HepG2 (cell line): ENCODE data around the gene KMT2E. TPM values are rescaled to one million over a fixed set of nuclear protein-coding genes. Genes with fewer than 3 reads are reported as not detected.
A peak's percentile ranks its signal among the peaks of the same experiment; 100 is the strongest.

Source experiments
- ATAC-seq: fragments of 200-7000 bp; cut with Tn5 transposase; 3 replicates; pipeline ENCODE4 v1.9.1; 2020; ENCODE audit warnings: mild to moderate bottlenecking, moderate library complexity
- BruUV-seq: library from RNA; stranded (reverse); fragments of 400-500 nt; replicated peaks from 2 replicates; lab custom pipeline; 2021; lab: Mats Ljungman, UMichigan
- CTCF ChIA-PET: fragments of 300-600 bp; formaldehyde crosslinking; extraction: SDS; loops from one replicate; lab custom pipeline; 2021; ENCODE audit warnings: low total read pairs, inconsistent platforms, low intra/inter-chr PET ratio; lab: Yijun Ruan, JAX
- POLR2A ChIA-PET: fragments of 350-600 bp; sonication (Branson Sonifier 250); formaldehyde crosslinking; loops from one replicate; lab custom pipeline; 2020; ENCODE audit warnings: antibody characterized with exemption, inconsistent platforms; lab: Yijun Ruan, JAX
- DNase-seq: peaks from one replicate; pipeline ENCODE4 v3.0.0-alpha.2; 2015; ENCODE audit warnings: low spot score
- FAIRE-seq: peaks from 3 replicates; lab custom pipeline; 2011; peaks lifted over from hg19 to GRCh38; lab: Jason Lieb, UNC
- H2AFZ ChIP-seq: one replicate; pipeline ENCODE4 v1.6.1; 2011; ENCODE audit warnings: low read length, inconsistent platforms
- H3K27ac ChIP-seq: fragments of 300-600 bp; 3 replicates; pipeline ENCODE4 v1.8.0; 2011; ENCODE audit warnings: mixed run types, mild to moderate bottlenecking, mixed read lengths, low read length, inconsistent platforms; ENCODE audit not compliant: insufficient read depth; ENCODE audit errors: extremely low read length
- H3K27me3 ChIP-seq, 2 experiments: fragments of 200-600 bp in 1 of 2; 2 replicates in 1 of 2; 3 replicates in 1 of 2; pipeline versions ENCODE4 v1.6.0 to v1.8.0; 2011; ENCODE audit warnings: low read length in 2 of 2, mild to moderate bottlenecking in 2 of 2, moderate library complexity in 2 of 2, inconsistent platforms in 1 of 2; ENCODE audit not compliant: insufficient read depth in 2 of 2, control insufficient read depth in 1 of 2
- H3K36me3 ChIP-seq, 2 experiments: fragments of 200-600 bp in 1 of 2; replicated peaks in 1 of 2; 2 replicates in 1 of 2; 3 replicates in 1 of 2; pipeline versions ENCODE4 v1.5.1 to v1.8.0; 2011; ENCODE audit warnings: low read length in 2 of 2, inconsistent platforms in 1 of 2; ENCODE audit not compliant: insufficient read depth in 2 of 2, control insufficient read depth in 1 of 2
- H3K4me1 ChIP-seq: 2 replicates; pipeline ENCODE4 v1.5.1; 2012; ENCODE audit warnings: low read length, inconsistent platforms; ENCODE audit not compliant: insufficient read depth
- H3K4me2 ChIP-seq: 2 replicates; pipeline ENCODE4 v1.6.0; 2011; ENCODE audit warnings: low read depth, low read length, inconsistent platforms
- H3K4me3 ChIP-seq, 3 experiments: fragments of 200-600 bp in 1 of 3; sonication (generic), shearing (Covaris generic) in 1 of 3; replicated peaks in 1 of 3; 2 replicates each; pipeline ENCODE4 v1.5.1; 2011 to 2016; ENCODE audit warnings: low read length in 3 of 3, inconsistent platforms in 2 of 3, low read depth in 2 of 3, mild to moderate bottlenecking in 2 of 3, control low read depth in 1 of 3, mixed read lengths in 1 of 3; ENCODE audit not compliant: insufficient read depth in 1 of 3
- H3K79me2 ChIP-seq: one replicate; pipeline ENCODE4 v1.6.1; 2011; ENCODE audit warnings: low read length, inconsistent platforms; ENCODE audit not compliant: insufficient read depth
- H3K9ac ChIP-seq: 2 replicates; pipeline ENCODE4 v1.6.0; 2011; ENCODE audit warnings: mild to moderate bottlenecking, low read depth, low read length, inconsistent platforms; ENCODE audit not compliant: insufficient read depth
- H3K9me3 ChIP-seq: 2 replicates; pipeline ENCODE4 v1.5.1; 2012; ENCODE audit warnings: mild to moderate bottlenecking, low read length
- H4K20me1 ChIP-seq: 2 replicates; pipeline ENCODE4 v1.6.0; 2011; ENCODE audit warnings: inconsistent platforms, mild to moderate bottlenecking, low read length, moderate library complexity; ENCODE audit not compliant: insufficient read depth
- AKNA ChIP-seq: sonication (generic); formaldehyde crosslinking; IDR thresholded peaks from 2 replicates; pipeline ENCODE4 v1.4.0; 2020; ENCODE audit warnings: missing genetic modification reagents, borderline replicate concordance
- CEBPZ ChIP-seq: IDR thresholded peaks from 2 replicates; pipeline ENCODE4 v1.6.1; 2012; ENCODE audit warnings: low read length, improper control_type of control experiment
- ETV6 ChIP-seq: sonication (generic); formaldehyde crosslinking; conservative IDR thresholded peaks from 2 replicates; pipeline ENCODE4 v1.4.0; 2020; ENCODE audit warnings: missing genetic modification reagents
- MAFG ChIP-seq: sonication (generic); formaldehyde crosslinking; IDR thresholded peaks from 2 replicates; pipeline ENCODE4 v1.5.1; 2020; ENCODE audit warnings: mild to moderate bottlenecking, missing genetic modification reagents
- MATR3 ChIP-seq: sonication (generic); formaldehyde crosslinking; IDR thresholded peaks from 2 replicates; pipeline ENCODE4 v1.4.0; 2020; ENCODE audit warnings: missing genetic modification reagents
- MED8 ChIP-seq: sonication (generic); formaldehyde crosslinking; IDR thresholded peaks from 2 replicates; pipeline ENCODE4 v1.8.1; 2023; ENCODE audit warnings: mild to moderate bottlenecking, missing genetic modification reagents; ENCODE audit not compliant: insufficient replicate concordance
- POLR2A ChIP-seq, 2 experiments: IDR thresholded peaks; 2 replicates each; pipeline ENCODE4 v1.6.1; 2011; ENCODE audit warnings: low read depth in 2 of 2, low read length in 2 of 2, mild to moderate bottlenecking in 1 of 2, moderate library complexity in 1 of 2; ENCODE audit not compliant: insufficient read depth in 1 of 2
- REPIN1 ChIP-seq: sonication (generic); formaldehyde crosslinking; IDR thresholded peaks from 2 replicates; pipeline ENCODE4 v1.8.0; 2022; ENCODE audit warnings: missing genetic modification reagents, low read depth, mild to moderate bottlenecking, borderline replicate concordance
- SRSF1 ChIP-seq: fragments of 200-400 bp; formaldehyde crosslinking; optimal IDR thresholded peaks from 2 replicates; pipeline ENCODE3; 2017; ENCODE audit warnings: mild to moderate bottlenecking, low read depth, low read length, moderate library complexity
- XRCC5 ChIP-seq: fragments of 200-400 bp; formaldehyde crosslinking; optimal IDR thresholded peaks from 2 replicates; pipeline ENCODE3; 2017; ENCODE audit warnings: mild to moderate bottlenecking, low read length
- ZFY ChIP-seq: sonication (generic); formaldehyde crosslinking; IDR thresholded peaks from 2 replicates; pipeline ENCODE4 v1.4.0; 2020; ENCODE audit warnings: missing genetic modification reagents
- ZNF354B ChIP-seq: sonication (generic); formaldehyde crosslinking; IDR thresholded peaks from 2 replicates; pipeline ENCODE4 v1.8.0; 2022; ENCODE audit warnings: mild to moderate bottlenecking, missing genetic modification reagents
- WGBS: methylation state at CpG from one replicate; pipeline ENCODE4 v1.1.6; 2017; ENCODE audit warnings: low lambda C conversion rate; 5-methylcytosine and 5-hydroxymethylcytosine counted together
- in situ Hi-C: cut with HindIII; loops from 2 replicates; pipeline ENCODE4 v1.10.0; 2017; ENCODE audit warnings: low pct_unique_long_range_greater_than_20kb; ENCODE audit not compliant: extremely low pct_ligation_motif_present
- intact Hi-C: fragments of 100-400 bp; cut with micrococcal nuclease; formaldehyde crosslinking; loops from one replicate; pipeline ENCODE4 v1.10.0; 2022; ENCODE audit not compliant: unreplicated experiment
- polyA plus RNA-seq, 8 experiments: library from polyadenylated mRNA; depleted of rRNA in 3 of 8; stranded (reverse) in 7 of 8; unstranded in 1 of 8; fragments of >200 nt; fragmentation: Illumina TruSeq in 4 of 8; extraction: Trizol in 4 of 8; gene quantifications; 2 replicates each; pipeline versions ENCODE4 v1.2.1 to v1.2.3, GENCODE V29; 2011 to 2016; ENCODE audit warnings: low read depth in 4 of 8, missing spikeins in 1 of 8, mixed read lengths in 1 of 8; ENCODE audit not compliant: insufficient read depth in 1 of 8
- total RNA-seq, 5 experiments: library from RNA; depleted of rRNA; stranded (reverse); fragments of >200 nt; fragmentation: Illumina TruSeq; extraction: Trizol; gene quantifications; 2 replicates each; pipeline ENCODE4 v1.2.3, GENCODE V29; 2016; ENCODE audit warnings: low read depth in 1 of 5

Gene KMT2E
- total and polyA plus RNA-seq, 2 of the 13 experiments (the other 11 are each of a cell fraction or from before 2014, with no cell fraction given), result 6.3 to 24.4 TPM

- peak overlapping the region; percentile 100 for H3K27ac ChIP-seq
- WGBS, result 23% methylated on average over 5 of the region's 5 CpGs
- no TSS peak for BruUV-seq
- no peak overlapping the region for H2AFZ ChIP-seq
- peaks cover 57% of the 10 kb centered on the region for H4K20me1 ChIP-seq
- H3K9me3 ChIP-seq, result no peaks in the 10 kb centered on the region
- ChIA-PET CTCF (no interaction called here), POLR2A (interaction anchor here (0.6 to 4.2 kb wide), 4 partner anchors 26 to 382 kb away, joined by 3 to 35 read pairs (median 4); no protein-coding TSS in a partner anchor)
- intact Hi-C loops (no loop called here), in situ Hi-C loops (no loop called here)
- peaks cover 52% of the 10 kb centered on the region for H3K4me1 ChIP-seq
- no peaks in the 10 kb centered on the region; a peak in 1 of 5 replicates for H3K27me3 ChIP-seq
- FAIRE-seq (no peak), ATAC-seq (no peak), DNase-seq (no peak)
- peak overlapping the region; percentile 98 for H3K4me2 ChIP-seq
- H3K36me3 ChIP-seq, result peaks cover 0 to 10% of the 10 kb centered on the region in 2 experiments; a peak in 2 of 5 replicates
- H3K4me3 ChIP-seq, result peak overlapping the region; percentile 98 to 100 (median 99); a peak in 5 of 6 replicates
- H3K79me2 ChIP-seq, result peaks cover 91% of the 10 kb centered on the region
- peak overlapping the region; percentile 100 for H3K9ac ChIP-seq
- TF ChIP-seq REPIN1 (CRISPR knock-in tag) (no peak), XRCC5 (no peak), MATR3 (CRISPR knock-in tag) (no peak), ZFY (no peak), AKNA (CRISPR knock-in tag) (no peak), MAFG (CRISPR knock-in tag) (no peak), SRSF1 (no peak), MED8 (no peak), ETV6 (CRISPR knock-in tag) (no peak), ZNF354B (CRISPR knock-in tag) (no peak), CEBPZ (no peak), POLR2A (IDR thresholded peaks at IDR 0.05; ENCODE audit: insufficient read depth in 1 of 2, low read depth in 2 of 2, low read length in 2 of 2) (peak in 1 of 2 experiments; percentile 43; a peak in 2 of 4 replicates)
Observed at GRCh38 chr7:105010504-105011130, 3.4 kb upstream of the KMT2E start.
